Natural killer cell (primary cell): ENCODE measurements around the gene ROM1. TPM values are rescaled to one million over a fixed set of nuclear protein-coding genes. Genes with fewer than 3 reads are reported as not detected.

Source experiments
- ATAC-seq, 3 donors: fragments of 150-1000 bp in 2 of 3; fragments of 200-7000 bp in 1 of 3; cut with Tn5 transposase; 1 replicate in 1 of 3; 2 replicates in 2 of 3; pipeline ENCODE4 v1.10.0; 2021; ENCODE audit warnings: mild to moderate bottlenecking in 2 of 3, moderate library complexity in 2 of 3
- DNase-seq, 2 donors: peaks; one replicate each; pipeline versions ENCODE4 v3.0.0 to v3.0.0-alpha.2; 2013 to 2021; ENCODE audit warnings: mixed read lengths in 1 of 2
- H3K27ac ChIP-seq: one replicate; pipeline ENCODE4 v1.5.1; 2013; ENCODE audit warnings: mild to moderate bottlenecking, low read length
- H3K27me3 ChIP-seq: one replicate; pipeline ENCODE4 v1.6.1; 2013; ENCODE audit warnings: low read length; ENCODE audit not compliant: control insufficient read depth, insufficient read depth
- H3K36me3 ChIP-seq: one replicate; pipeline ENCODE4 v1.6.1; 2013; ENCODE audit warnings: low read length; ENCODE audit not compliant: control insufficient read depth, insufficient read depth
- H3K4me1 ChIP-seq: one replicate; pipeline ENCODE4 v1.6.1; 2013; ENCODE audit warnings: low read length; ENCODE audit not compliant: control insufficient read depth, insufficient read depth
- H3K4me3 ChIP-seq: one replicate; pipeline ENCODE4 v1.5.1; 2013; ENCODE audit warnings: low read length
- H3K9me3 ChIP-seq: one replicate; pipeline ENCODE4 v1.6.1; 2013; ENCODE audit warnings: low read length; ENCODE audit not compliant: control insufficient read depth, insufficient read depth
- H3K27ac Mint-ChIP-seq, 2 donors: one replicate each; pipeline ENCODE4 v1.8.0; 2022; ENCODE audit warnings: mild to moderate bottlenecking in 2 of 2, mixed read lengths in 2 of 2, moderate library complexity in 1 of 2
- H3K27me3 Mint-ChIP-seq, 2 donors: one replicate each; pipeline ENCODE4 v1.8.0; 2022; ENCODE audit warnings: low read depth in 2 of 2, mixed read lengths in 2 of 2
- H3K36me3 Mint-ChIP-seq: one replicate; pipeline ENCODE4 v1.8.0; 2022; ENCODE audit warnings: mixed read lengths
- H3K4me1 Mint-ChIP-seq, 2 donors: one replicate each; pipeline ENCODE4 v1.8.0; 2022; ENCODE audit warnings: mixed read lengths in 2 of 2
- H3K4me3 Mint-ChIP-seq: one replicate; pipeline ENCODE4 v1.8.0; 2022; ENCODE audit warnings: mild to moderate bottlenecking, moderate library complexity, mixed read lengths
- H3K9me3 Mint-ChIP-seq, 2 donors: one replicate each; pipeline ENCODE4 v1.8.0; 2022; ENCODE audit warnings: mixed read lengths in 2 of 2
- CTCF ChIP-seq: fragments of 200-600 bp; IDR thresholded peaks from one replicate; pipeline ENCODE4 v1.8.0; 2022; ENCODE audit warnings: antibody characterized with exemption
- WGBS: methylation state at CpG from one replicate; pipeline ENCODE4 v1.1.7; 2013; ENCODE audit warnings: missing lambda C conversion rate; ENCODE audit not compliant: insufficient coverage; 5-methylcytosine and 5-hydroxymethylcytosine counted together
- intact Hi-C: fragments of 100-400 bp; cut with micrococcal nuclease; formaldehyde crosslinking; loops from one replicate; pipeline ENCODE4 v1.14.2; 2022
- total RNA-seq, 4 donors: library from RNA; stranded (reverse); fragments of 120-200 nt in 1 of 4; gene quantifications; one replicate each; pipeline versions ENCODE4 v1.2.3 to v1.2.4, GENCODE V29; 2013 to 2022

ROM1 gene
- total RNA-seq, 3 donors from 2014 or later (not counting 1 experiment from before 2014, with no cell fraction given) = 2.6 to 6.9 (median 3.9) TPM

DNA sequence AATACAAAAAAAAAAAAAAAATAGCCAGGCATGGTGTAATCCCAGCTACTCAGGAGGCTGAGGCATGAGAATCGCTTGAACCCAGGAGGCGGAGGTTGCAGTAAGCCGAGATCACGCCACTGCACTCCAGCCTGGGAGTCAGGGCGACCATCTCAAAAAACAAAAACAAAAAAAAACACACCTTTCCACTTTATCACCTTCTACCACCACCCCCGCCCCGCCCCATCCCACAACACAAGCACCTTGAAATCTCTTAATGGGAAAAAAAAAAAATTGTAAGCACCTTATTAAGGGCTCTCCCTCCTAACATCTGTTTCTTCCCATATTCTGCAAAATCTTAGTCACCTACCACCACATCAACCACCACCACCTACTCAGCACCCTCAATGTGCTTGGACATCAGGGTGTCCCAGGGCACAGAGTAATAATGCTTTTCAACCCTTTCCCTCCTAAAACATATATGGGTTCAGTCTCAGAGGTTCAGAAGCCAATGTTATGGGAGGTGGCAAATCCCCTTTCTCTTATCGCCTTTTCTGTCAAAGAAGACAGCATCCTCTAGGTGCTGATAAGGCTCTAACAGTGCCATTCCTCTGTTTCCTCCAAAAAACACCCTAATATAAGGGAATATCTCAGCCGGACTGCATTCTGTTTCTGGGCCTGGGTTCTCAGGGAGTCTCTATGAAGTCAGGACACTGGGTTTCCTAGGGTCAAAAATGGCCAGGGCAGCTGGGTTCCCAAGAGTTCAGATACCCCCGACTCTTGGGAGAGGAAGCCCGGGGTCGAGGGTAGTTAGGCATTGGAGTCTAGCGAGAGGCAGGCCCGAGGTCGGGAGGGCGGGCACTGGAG is 39.3 kb downstream of the ROM1 start:
- intact Hi-C loops = no loop called here
- DNase-seq (peak in 1 of 2 donors; percentile 44), ATAC-seq (peak in 2 of 3 donors; percentile 2 to 6)
- H3K27ac ChIP-seq = peak overlapping the region; percentile 83
- peaks cover 24% of the 10 kb centered on the region for H3K36me3 ChIP-seq
- peaks cover 15 to 17% of the 10 kb centered on the region in 2 donors for H3K4me1 Mint-ChIP-seq
- H3K36me3 Mint-ChIP-seq = no peaks in the 10 kb centered on the region
- no peaks in the 10 kb centered on the region for H3K9me3 ChIP-seq
- peak overlapping the region; percentile 90 for H3K4me3 ChIP-seq
- WGBS = 39% methylated on average over 15 of the region's 16 CpGs
- H3K4me1 ChIP-seq = peaks cover 24% of the 10 kb centered on the region
- H3K27ac Mint-ChIP-seq = peak overlapping the region; percentile 98 to 99
- H3K27me3 Mint-ChIP-seq = peaks cover 0 to 3% of the 10 kb centered on the region in 2 donors
- TF ChIP-seq CTCF = no peak
- no peaks in the 10 kb centered on the region for H3K9me3 Mint-ChIP-seq
- no peaks in the 10 kb centered on the region for H3K27me3 ChIP-seq
- H3K4me3 Mint-ChIP-seq = peak overlapping the region; percentile 99

- intact Hi-C loops = no loop called here
- H3K4me1 Mint-ChIP-seq = peaks cover 15 to 17% of the 10 kb centered on the region in 2 donors
- ATAC-seq = no peak
Measured at GRCh38 chr11:62654297-62654696, 41.2 kb downstream of the ROM1 start.

DNA sequence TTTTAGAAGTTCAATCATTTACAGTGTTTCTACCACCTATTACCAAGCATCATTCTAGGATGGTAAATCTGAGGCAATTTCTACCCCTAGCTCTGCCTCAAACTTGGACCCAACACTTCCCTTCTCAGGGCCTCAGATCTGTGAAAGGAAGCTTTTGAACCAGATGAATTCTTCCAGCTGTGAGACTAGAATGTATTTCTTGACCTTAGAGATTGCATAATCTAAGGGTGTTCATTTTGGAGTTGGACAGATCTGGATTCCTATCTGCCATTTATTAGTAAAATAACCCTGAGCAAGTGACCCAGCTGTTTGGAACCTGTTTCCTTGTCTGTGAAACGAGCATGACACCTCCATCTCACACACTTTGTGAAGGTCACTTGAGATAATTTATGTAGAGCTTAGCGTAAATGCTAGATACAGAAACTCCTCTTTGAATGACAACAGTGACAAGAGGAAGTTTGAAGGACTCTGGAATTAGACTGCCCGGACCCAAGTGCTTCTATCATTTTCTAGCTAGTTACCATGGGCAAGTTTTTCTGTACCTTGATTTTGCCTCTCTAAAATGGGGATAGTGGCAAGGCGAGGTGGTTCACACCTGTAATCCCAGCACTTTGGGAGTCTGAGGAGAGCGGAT is 43.9 kb downstream of the ROM1 start:
- ATAC-seq = no peak
- intact Hi-C loops = no loop called here
- Histone ChIP-seq H3K4me3 (no peak overlapping the region), H3K27ac (no peak overlapping the region), H3K36me3 (no peaks in the 10 kb centered on the region), H3K27me3 (no peaks in the 10 kb centered on the region), H3K9me3 (no peaks in the 10 kb centered on the region), H3K4me1 (peaks cover 14% of the 10 kb centered on the region)
- 59% methylated on average over 5 of the region's 5 CpGs for WGBS
- H3K36me3 Mint-ChIP-seq = no peaks in the 10 kb centered on the region
- TF ChIP-seq CTCF = no peak
- H3K9me3 Mint-ChIP-seq = no peaks in the 10 kb centered on the region
- DNase-seq = no peak
- no peak overlapping the region for H3K27ac Mint-ChIP-seq
- peak overlapping the region; percentile 31 for H3K4me3 Mint-ChIP-seq
- peaks cover 15% of the 10 kb centered on the region in 2 donors for H3K4me1 Mint-ChIP-seq
- peaks cover 0 to 3% of the 10 kb centered on the region in 2 donors for H3K27me3 Mint-ChIP-seq

More at GRCh38 chr11:62654297-62654696, 41.2 kb downstream of the ROM1 start:
- H3K27ac ChIP-seq = no peak overlapping the region
- no peak for TF ChIP-seq CTCF
- H3K27me3 Mint-ChIP-seq = peaks cover 0 to 3% of the 10 kb centered on the region in 2 donors
- peak in 1 of 2 donors; percentile 5 for DNase-seq
- H3K4me3 Mint-ChIP-seq = peak overlapping the region; percentile 52
- no peaks in the 10 kb centered on the region for H3K9me3 Mint-ChIP-seq
- no peaks in the 10 kb centered on the region for H3K36me3 Mint-ChIP-seq
- WGBS = 94% methylated on average over 7 of the region's 11 CpGs
- H3K9me3 ChIP-seq = no peaks in the 10 kb centered on the region
- no peaks in the 10 kb centered on the region for H3K27me3 ChIP-seq
- peak overlapping the region; percentile 98 to 99 for H3K27ac Mint-ChIP-seq
- peaks cover 6% of the 10 kb centered on the region for H3K36me3 ChIP-seq
- peaks cover 22% of the 10 kb centered on the region for H3K4me1 ChIP-seq
- H3K4me3 ChIP-seq = no peak overlapping the region
